Measurements from ENCODE around the gene CSF1.
"Not testable (repeated sequence)": the region's sequence is repeated elsewhere in the genome, so short reads cannot be mapped to it uniquely, and the experiment has no call there.

The CSF1 gene

DNA sequence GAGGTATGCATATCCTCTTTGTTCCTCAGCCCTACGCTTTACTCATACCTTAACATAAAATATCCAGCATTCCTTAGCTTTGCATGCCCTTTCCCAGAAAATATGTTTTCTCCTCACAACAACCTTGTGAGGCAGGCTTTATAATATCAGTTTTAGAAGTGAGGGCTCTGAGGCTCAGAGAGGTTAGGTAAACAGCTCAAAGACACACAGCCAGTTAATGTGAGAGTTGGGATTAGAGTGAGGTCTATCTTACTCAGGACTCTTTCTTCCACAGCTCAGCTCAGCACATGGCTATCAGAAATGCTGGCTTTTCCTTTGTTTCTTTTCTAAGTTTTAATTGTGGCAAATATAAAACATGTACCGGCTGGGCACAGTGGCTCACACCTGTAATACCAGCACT is 27.9 kb downstream of the CSF1 start:
- no peak for DNase-seq (ENCODE audit: low read depth)

DNA sequence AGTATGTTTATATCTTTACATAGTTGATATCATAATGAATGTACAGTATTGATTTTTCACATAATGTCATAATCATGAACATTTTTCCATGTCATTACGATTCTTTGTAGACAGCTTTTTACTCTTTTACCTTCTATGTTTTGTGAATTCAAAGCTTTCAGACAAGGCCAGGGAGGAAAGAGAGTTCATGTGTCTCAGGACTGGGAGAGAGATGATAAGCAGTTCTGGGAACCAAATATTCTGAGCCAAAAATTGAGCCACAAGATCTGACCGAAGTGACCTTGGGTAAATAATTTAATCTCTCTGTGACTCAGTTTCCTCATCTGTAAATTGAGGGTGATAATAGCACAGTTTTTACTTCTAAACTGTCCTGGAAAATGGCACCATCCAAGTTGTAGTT is 31.8 kb downstream of the CSF1 start:
- no peak for DNase-seq (ENCODE audit: low read depth)

GRCh38 chr1:109944541-109944940 is 33.9 kb downstream of the CSF1 start:
- no peak for DNase-seq (ENCODE audit: low read depth)

DNA sequence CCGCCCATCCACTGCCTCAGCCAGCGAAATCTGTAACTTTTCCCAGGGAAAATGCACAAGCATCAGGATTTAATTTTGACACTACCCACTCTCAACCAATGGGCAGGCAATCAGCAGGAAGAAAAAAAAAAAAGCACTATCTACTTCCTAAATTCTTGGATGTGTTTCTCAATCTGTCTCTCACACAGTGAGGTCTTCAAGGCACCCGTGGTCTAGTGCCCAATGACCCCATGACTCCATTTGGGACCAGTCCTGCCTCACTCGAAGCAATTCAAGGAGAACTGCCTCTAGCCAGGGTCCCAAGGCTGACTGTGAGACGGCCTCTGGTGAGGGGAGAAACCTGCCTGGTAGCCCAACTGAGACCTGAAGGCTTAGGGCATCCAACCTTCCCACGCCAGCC is 35.9 kb downstream of the CSF1 start:
- DNase-seq (ENCODE audit: low read depth), result no peak

DNA sequence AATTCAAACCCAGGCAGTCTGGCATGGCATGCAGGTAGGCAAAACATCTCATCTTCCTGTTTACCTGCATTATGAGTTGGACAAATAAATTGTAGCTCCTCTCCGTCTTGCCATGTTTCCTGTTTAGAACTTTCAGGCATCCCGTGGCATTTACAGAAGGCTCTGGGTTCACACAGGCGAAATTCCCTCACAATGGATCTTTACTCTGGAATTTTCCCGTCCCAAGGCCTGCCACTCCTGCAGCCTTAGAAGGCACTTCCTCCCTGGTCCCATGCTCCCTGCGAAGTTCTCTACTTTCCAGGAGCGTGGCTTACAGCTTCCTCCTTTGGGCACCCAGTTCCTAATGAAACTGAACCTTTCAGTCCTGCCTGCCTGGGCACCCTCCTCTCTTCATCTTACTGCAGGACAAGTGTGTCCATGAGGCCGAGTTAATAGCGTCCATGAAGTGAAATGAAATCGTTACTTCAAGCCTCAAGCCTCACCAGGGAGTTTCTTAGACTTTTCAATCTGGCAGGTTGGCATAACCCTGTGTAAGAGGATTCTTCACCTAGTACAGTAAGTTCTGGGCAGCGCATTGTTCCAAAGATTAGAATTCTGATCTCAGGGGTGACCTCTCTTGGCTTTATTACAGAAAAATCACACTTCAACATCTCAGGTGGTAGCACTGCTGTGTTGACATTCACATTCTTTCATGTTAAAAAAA is 37.1 kb downstream of the CSF1 start:
- DNase-seq (ENCODE audit: low read depth), result no peak

DNA sequence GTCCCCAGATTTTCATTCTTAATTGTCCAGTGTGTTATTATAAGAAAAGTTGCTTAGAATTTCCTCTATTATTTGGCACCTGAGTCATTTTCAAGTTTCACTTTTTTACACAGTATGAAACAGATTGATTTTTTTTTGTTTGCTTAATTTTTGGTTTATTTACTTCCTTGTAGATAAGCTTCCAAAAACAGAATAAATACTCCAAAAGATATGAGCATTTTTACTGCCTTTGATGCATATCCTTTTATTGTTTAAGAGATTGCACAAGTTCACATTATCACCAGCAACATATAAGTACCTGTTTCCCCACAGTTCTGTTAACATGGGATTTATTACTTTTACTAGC is 37.6 kb downstream of the CSF1 start:
- no peak for DNase-seq (ENCODE audit: low read depth)

DNA sequence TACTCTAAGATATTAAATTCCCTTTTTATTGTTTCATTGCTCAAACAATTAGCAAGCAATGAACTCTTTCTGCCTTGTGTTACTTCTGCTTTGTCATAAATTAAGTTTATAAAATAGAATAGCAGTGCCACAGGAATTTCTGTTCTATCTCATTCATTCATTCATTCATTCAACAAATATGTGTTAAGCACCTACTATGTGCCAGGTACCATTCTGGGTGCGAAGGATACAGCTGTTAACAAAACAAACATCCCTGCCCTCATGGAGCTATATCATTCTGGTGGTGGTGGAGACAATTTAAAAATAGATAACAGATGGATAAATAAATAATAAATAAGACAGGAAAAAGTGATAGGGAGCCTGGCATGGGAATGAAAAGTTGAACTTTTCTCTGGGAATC is 39.4 kb downstream of the CSF1 start:
- DNase-seq (ENCODE audit: low read depth), result no peak

GRCh38 chr1:109950509-109950908 is 39.9 kb downstream of the CSF1 start:
- DNase-seq (ENCODE audit: low read depth), result no peak

DNA sequence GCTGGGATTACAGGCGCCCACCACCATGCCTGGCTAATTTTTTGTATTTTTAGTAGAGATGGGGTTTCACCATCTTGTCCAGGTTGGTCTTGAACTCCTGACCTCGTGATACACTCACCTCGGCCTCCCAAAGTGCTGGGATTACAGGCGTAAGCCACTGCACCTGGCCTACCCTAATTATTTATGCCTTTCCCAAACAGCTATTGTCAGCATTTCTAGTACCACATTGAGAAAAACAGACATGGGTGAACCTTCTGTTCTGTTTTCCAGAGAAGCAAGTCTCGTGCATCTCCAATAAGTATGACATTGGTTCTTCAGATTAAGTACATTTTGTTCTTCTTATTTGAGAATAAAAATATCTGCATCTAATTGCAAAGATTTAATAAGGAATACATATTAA is 40.9 kb downstream of the CSF1 start:
- not testable (repeated sequence) for DNase-seq (ENCODE audit: low read depth)

DNA sequence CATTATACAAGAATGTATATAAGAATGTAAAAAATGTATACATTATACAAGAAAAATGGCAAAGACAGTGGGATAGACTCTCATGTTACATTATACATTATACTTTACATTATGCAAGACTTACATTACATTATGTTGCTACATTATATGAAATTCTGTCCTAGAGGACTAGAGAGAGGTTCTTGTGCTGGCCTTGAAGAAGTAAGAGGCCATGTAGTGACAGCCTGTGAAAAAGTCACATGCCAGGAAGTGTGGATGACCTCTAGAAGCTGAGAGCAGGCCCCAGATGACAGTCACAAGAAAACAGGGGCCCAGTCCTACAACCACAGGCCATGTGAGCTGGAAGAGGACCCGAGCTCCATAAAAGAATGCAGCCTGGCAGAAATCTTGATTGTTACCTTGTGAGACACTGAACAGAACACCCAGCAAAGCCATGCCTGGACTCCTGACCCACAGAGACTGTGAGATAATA is 43.4 kb downstream of the CSF1 start:
- no peak for DNase-seq (ENCODE audit: low read depth)

GRCh38 chr1:109959632-109959973 is 49.0 kb downstream of the CSF1 start:
- DNase-seq (ENCODE audit: low read depth), result no peak

DNA sequence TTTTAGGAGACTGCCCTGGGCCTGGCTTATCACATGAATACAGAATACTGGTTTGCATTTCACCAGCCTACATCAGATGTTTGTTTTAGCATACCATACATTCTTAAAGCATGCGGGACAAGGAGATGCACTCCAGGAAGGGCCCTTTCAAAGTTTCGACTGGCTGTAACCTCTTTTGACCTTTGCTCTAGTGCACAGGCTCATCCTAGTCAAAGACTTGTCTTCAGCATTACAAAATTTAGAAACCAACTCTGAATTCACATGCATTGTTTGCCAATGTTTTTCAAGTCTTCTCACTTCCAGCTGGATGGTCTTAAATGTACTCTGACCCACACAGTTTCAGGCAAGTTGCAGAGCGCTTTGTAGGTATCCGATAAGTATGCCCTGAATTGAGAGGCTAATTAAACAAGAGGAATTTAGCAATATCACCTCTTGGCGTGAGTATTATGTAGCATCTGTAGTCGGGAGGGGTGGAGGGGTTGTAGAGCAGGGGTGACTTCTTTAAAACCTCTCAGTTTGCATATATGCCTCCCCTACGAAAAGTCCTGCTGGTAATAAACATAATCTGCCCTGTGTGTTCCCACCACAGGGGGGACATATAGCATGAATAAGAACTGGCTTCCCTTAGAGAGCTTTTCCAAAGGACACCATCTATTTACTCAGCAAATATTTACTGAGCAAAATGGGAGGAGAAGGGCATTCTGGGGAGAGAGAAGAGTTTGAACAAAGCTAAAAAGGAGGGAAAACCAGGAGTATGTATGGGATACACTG is 49.5 kb downstream of the CSF1 start:
- DNase-seq (ENCODE audit: low read depth), result peak; percentile 49

DNA sequence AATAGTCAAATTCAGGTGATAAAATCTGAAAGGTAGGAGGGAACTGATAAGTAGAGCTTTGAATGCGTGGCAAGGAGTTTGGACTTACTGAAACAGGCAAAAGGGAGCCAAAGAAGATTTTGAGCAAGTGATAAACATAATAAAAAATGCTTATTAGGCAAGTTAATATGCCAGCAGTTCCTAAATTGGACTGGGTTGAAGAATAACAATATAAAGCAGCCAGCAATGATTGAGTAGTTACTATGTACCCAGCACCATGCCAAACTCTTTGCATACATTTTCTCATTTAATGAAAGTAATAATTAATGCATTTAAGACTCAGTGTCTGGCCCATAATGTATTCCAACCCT is 50.1 kb downstream of the CSF1 start:
- DNase-seq (ENCODE audit: low read depth), result no peak

- DNase-seq (ENCODE audit: low read depth), result no peak
Observed at GRCh38 chr1:109963864-109964263, 53.2 kb downstream of the CSF1 start.

- peak; percentile 41 for DNase-seq (ENCODE audit: low read depth)
Observed at GRCh38 chr1:109969146-109969829, 58.6 kb downstream of the CSF1 start.

DNA sequence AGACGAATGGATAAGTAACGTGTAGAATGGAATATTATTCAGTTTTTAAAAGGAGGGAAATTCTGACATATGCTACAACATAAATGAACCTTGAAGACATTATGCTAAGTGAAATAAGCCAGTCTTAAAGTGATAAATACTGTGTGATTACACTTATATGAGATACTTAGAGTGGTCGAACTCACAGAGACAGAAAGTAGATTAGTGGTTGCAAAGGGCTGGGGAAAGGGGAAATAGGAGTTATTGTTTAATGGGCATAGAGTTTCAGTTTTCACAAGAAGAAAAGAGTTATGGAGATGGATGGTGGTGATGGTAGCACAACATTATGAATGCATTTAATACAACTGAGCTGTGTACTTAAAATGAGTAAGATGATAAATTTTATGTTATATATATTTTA is 59.3 kb downstream of the CSF1 start:
- DNase-seq (ENCODE audit: low read depth), result no peak

- DNase-seq (ENCODE audit: low read depth), result no peak
Observed at GRCh38 chr1:109971559-109971958, 60.9 kb downstream of the CSF1 start.

DNA sequence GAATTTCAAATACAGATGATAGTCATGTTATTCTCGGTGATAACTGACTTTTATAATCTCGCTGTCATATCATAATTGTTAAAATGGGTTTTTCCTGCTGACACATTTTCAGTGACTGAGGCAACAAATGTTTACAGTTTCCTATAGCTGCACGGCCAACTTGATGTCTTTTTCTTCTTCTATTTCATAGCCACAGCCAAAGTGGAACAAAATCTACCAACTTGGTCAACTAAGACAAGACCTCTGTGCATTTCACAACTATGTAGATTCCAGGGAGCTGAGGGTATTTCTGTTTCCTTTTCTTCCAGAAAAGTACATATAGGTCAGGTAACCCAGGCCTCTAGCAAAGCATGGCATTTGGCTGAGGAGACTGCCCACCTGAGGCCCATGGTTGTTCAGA is 63.5 kb downstream of the CSF1 start:
- no peak for DNase-seq (ENCODE audit: low read depth)

GRCh38 chr1:109975718-109976117 is 65.1 kb downstream of the CSF1 start:
- peak; percentile 63 for DNase-seq (ENCODE audit: low read depth)

- DNase-seq (ENCODE audit: low read depth), result no peak
Observed at GRCh38 chr1:109976762-109977161, 66.1 kb downstream of the CSF1 start.

GRCh38 chr1:109977225-109977624 is 66.6 kb downstream of the CSF1 start:
- DNase-seq (ENCODE audit: low read depth), result no peak

DNA sequence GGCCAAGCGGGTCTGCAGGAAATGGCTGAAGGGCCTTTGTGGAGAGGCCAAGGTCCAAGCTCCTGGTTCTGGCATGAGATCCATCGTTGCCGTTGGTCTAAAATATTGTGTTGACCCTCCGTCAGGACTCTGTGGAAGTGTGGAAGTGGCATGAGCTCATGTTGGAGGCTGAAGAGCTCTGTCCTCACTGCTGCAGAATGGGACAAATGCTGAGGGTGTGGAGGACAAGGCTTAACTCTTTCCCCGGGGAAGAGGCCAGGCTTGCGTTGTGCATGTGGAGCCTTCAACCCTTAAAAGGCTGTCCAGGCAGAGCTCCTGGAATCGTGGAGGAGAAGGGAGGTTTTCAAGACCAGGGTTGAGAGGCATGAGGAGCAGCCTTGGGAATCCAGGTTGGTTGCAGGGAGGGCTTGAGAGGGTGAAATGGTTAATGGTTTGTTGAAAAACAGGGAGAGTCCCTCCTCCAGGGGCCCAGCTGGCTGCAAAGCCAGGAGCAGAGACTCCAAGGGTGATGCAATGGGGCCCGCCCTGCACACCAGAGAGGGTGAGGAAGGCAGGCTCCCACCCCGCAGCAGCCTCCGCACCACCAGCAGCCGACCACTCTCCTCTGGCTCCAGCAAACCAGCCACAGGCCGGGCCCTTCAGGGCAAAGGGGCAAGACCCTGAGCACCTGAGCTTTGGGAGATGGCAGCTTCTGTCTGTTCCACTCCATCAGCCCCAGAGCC is 67.2 kb downstream of the CSF1 start:
- no peak for DNase-seq (ENCODE audit: low read depth)

All from non-pigmented ciliary epithelial cell (primary cell).